Daoy (cell line): Measurements from ENCODE around the gene GJB3. TPM values are rescaled to one million over a fixed set of nuclear protein-coding genes. Genes with fewer than 3 reads are reported as not detected.

Source experiments
- DNase-seq: peaks from one replicate; pipeline ENCODE4 v3.0.0-alpha.2; 2015; ENCODE audit warnings: low read depth
- total RNA-seq: library from RNA; depleted of rRNA; stranded (reverse); fragments of >200 nt; shearing (Covaris generic); gene quantifications from 2 replicates; pipeline ENCODE4 v1.2.3, GENCODE V29; 2014; rRNA removed

The GJB3 gene
- total RNA-seq, 1 experiment from 2014 or later, result not detected

DNA sequence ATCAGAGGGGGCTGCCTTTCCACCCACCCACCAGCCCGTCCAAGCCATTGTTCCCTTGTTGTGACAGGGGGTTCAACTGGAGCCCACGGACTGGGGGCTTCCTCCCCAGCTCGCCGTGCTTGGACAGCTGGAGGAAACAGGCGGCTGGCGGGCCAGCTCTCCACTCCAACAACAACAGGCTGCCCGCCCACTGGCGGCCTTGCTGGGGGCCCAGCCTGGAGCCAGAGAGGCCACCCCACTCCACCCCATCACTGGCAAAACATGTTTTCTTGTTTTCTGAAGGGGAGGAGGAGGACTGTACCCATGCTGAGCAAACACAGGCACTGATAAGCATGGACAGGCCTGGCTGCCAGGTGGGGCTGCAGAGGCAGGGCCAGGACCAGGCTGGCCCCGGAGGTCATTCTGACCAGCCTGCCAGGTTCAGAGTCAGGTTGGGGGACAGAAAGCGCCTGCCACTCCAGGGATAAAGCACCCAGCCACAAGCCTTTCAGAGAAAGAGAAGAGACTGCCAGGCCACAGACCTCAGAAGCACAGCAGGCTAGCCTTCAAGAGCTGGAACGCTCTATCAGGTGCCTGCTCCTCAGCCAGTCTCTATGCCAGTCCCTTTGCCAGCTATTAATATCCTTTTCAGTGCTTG lies 44.6 kb downstream of the GJB3 start:
- DNase-seq, result no peak

- no peak for DNase-seq
Measured at GRCh38 chr1:34827341-34827941, 46.4 kb downstream of the GJB3 start.

- no peak for DNase-seq
Measured at GRCh38 chr1:34828611-34829010, 47.6 kb downstream of the GJB3 start.

DNA sequence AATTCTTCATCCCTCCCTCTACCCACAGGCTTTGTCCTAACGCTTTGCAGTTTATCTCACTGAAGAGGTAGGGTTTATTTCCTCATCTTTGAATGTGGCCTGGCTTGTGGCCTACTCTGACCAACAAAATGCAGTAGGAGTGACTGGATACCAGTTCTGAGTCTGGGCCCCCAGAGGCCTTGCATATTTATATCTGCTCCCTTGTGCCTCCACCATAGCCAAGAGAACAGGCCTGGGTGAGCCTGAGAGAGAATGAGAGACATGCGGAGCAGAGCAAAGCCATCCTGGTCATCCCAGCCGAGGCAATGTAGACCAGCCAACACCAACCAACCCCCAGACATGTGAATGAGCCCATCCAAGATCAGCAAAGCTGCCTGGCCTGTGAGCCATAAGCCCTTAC lies 48.2 kb downstream of the GJB3 start:
- DNase-seq, result no peak

DNA sequence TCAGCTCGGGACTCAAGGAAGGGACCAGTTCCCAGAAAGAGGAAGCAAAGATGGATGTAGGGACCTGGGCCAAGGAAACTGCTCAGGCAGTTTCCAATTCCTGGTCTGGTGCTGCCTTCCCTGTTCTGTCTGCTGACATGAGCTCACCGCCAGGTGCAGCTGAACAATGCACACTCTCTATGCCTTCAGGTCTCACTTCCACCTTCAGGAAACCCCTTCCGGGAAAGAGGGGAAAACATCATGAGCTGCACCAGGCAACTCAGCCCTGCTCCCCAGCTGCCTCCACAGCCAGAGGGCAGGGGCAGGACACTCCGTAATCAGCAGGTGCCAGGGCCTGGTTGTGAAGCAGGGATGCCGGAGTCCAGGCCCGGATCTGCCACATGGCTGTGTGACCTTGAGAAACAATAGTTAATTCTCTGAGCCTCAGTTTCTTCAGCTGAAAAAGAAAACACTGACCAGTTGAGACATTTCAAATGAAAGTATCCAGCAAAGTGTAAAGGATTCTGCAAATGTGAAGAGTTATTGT lies 50.8 kb downstream of the GJB3 start:
- no peak for DNase-seq

GRCh38 chr1:34833711-34834110 lies 52.7 kb downstream of the GJB3 start:
- DNase-seq, result no peak

Other genes starting within 250 kb of the GJB3 start
- not detected in 2 replicates for gene GJB5, start 26.2 kb upstream of the GJB3 start, total RNA-seq
- 0.06 TPM in 1 of 2 replicates, not detected in the other for gene GJB4, start 21.5 kb upstream of the GJB3 start, total RNA-seq
- not detected in 2 replicates for gene GJA4, start 11.8 kb downstream of the GJB3 start, total RNA-seq
- gene SMIM12, start 78.5 kb downstream of the GJB3 start, total RNA-seq, result 25.1 and 45.4 TPM in 2 replicates
- 0.34 and 0.89 TPM in 2 replicates for gene DLGAP3, start 148.4 kb downstream of the GJB3 start, total RNA-seq
- 30.5 TPM in 2 replicates for gene TMEM35B, start 204.1 kb downstream of the GJB3 start, total RNA-seq